WERI-Rb-1 (cell line): ENCODE results near the gene EVL.

Experiments
- DNase-seq: peaks from one replicate; pipeline ENCODE4 v3.0.0-alpha.2; 2020
- H3K27ac ChIP-seq: fragments of 250-450 bp; sonication (Bioruptor Pico); 2 replicates; pipeline ENCODE4 v1.5.1; 2020; ENCODE audit warnings: mild to moderate bottlenecking, moderate library complexity
- H3K27me3 ChIP-seq: fragments of 250-450 bp; sonication (Bioruptor Pico); 2 replicates; pipeline ENCODE4 v1.5.1; 2021; ENCODE audit warnings: mild to moderate bottlenecking, low read depth, moderate library complexity; ENCODE audit not compliant: insufficient read depth, severe bottlenecking
- H3K36me3 ChIP-seq: fragments of 250-450 bp; sonication (Bioruptor Pico); 2 replicates; pipeline ENCODE4 v1.5.1; 2020; ENCODE audit warnings: mild to moderate bottlenecking, moderate library complexity
- H3K4me3 ChIP-seq: 2 replicates; pipeline ENCODE4 v1.5.1; 2011; ENCODE audit warnings: low read depth, mild to moderate bottlenecking, control low read depth, low read length
- H3K9me3 ChIP-seq: fragments of 250-450 bp; sonication (Bioruptor Pico); 2 replicates; pipeline ENCODE4 v1.5.1; 2021; ENCODE audit warnings: mild to moderate bottlenecking, moderate library complexity; ENCODE audit not compliant: severe bottlenecking
- CTCF ChIP-seq: IDR thresholded peaks from 2 replicates; pipeline ENCODE4 v1.5.1; 2011; ENCODE audit warnings: low read depth, mild to moderate bottlenecking, control low read depth, inconsistent platforms, low read length

Gene EVL

DNA sequence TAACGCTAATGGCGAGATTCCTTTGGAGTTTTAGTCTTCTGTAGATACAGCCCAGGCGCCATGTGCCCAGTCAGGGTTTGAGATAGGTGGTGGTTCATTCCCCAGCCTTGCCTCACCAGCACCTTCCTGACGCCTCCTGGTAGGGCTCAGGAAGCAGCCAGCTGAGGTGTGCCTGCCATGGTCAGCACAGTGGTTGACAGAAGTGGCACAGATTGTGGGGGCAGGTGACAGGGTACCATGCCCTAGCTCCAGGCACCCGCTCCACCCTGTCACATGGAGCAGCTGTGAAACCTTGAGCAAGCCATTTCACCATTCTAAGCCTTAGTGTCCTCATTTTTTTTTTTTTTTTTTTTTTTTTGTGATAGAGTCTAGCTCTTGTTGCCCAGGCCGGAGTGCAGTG, 45.6 kb downstream of the EVL start:
- no peak for DNase-seq
- no peak for TF ChIP-seq CTCF

DNA sequence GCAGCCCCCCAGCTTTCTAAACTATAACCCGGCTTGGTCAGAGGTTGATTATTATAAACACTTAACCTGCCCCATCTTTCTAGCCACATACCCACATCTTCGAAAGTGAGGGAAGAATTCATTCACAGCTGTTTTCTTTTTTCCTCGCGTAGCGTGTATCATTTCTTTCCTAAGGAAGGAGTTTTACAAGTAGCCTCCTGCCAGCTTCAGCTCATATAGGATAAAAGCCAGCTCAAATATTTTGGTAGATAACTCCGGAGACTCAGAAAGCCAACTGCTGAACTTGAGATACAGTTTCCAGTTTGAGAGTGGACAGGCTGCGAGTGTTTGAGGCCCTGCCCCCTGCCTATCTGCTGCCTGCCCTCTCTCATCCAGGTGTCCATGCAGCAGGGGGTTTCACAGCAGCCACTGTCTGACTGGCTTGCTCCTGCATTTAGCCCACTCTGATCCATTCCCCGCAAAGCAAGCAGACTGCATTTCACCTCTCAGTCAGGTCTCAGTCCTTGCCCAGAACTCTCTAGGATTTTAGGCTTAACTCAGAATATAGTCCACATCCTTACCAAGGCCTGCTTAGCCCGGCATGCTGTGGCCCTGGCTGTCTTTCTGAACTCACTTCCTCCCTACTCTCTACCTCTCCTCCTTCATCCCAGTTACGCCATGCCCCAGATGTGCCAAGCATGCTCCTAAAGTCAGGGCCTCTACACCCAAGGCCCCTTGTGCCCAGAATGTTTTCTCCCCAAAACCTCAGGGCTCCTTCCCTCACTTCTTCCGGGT, 46.9 kb downstream of the EVL start:
- Histone ChIP-seq H3K27ac (no peak overlapping the region), H3K27me3 (no peaks in the 10 kb centered on the region), H3K4me3 (no peak overlapping the region), H3K36me3 (peaks cover 16% of the 10 kb centered on the region), H3K9me3 (no peaks in the 10 kb centered on the region)
- TF ChIP-seq CTCF, result no peak
- DNase-seq, result no peak

More for the DNA sequence above, 45.6 kb downstream of the EVL start:
- no peaks in the 10 kb centered on the region for H3K27me3 ChIP-seq
- no peak overlapping the region for H3K27ac ChIP-seq
- peaks cover 20% of the 10 kb centered on the region for H3K36me3 ChIP-seq
- H3K9me3 ChIP-seq, result no peaks in the 10 kb centered on the region
- no peak overlapping the region for H3K4me3 ChIP-seq

DNA sequence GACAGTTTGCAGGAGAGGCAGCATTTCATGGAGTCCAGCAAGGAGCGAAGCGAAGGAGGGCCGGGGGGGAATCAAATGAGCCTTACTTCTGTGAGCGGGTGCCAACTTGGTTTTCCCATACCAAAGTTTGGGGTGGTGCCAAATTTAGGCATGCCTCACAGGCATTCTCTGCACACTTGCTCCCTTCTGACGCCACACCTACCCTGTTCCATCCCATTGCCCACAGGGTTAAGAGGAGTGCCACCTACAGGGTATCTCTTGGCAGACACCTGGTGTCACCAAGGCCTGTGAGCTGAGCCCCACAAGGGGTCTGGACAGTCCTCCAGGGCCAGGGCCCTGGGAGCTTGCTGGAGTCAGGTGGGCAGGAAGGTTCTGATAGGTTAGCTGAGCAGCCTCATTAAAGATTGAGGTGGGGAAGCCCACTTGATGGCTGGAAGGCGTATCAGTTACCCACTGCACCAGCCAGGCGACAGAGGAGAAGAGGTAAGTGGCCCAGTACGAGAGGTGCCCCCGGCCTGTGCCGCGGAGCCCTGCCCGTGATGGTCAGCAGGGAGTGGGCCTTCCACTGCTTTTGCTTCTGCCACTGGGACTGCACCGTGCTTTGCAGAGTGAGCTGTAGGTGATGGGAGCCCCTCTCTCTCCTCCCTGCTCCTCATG, 49.0 kb downstream of the EVL start:
- Histone ChIP-seq H3K4me3 (no peak overlapping the region), H3K9me3 (no peaks in the 10 kb centered on the region), H3K36me3 (peaks cover 17% of the 10 kb centered on the region), H3K27me3 (no peaks in the 10 kb centered on the region), H3K27ac (no peak overlapping the region)
- DNase-seq, result no peak
- TF ChIP-seq CTCF, result no peak

GRCh38 chr14:100115236-100115635, 50.0 kb downstream of the EVL start:
- no peak for DNase-seq
- Histone ChIP-seq H3K36me3 (peaks cover 14% of the 10 kb centered on the region), H3K9me3 (no peaks in the 10 kb centered on the region), H3K4me3 (no peak overlapping the region), H3K27ac (peak overlapping the region; percentile 55), H3K27me3 (no peaks in the 10 kb centered on the region)
- TF ChIP-seq CTCF, result no peak

GRCh38 chr14:100115726-100116125, 50.5 kb downstream of the EVL start:
- H3K27me3 ChIP-seq, result no peaks in the 10 kb centered on the region
- peaks cover 11% of the 10 kb centered on the region for H3K36me3 ChIP-seq
- no peak for DNase-seq
- H3K9me3 ChIP-seq, result no peaks in the 10 kb centered on the region
- TF ChIP-seq CTCF, result no peak
- H3K27ac ChIP-seq, result peak overlapping the region; percentile 50
- H3K4me3 ChIP-seq, result no peak overlapping the region
